ENCODE measurements around the gene FRMD4A. TPM values are rescaled to one million over a fixed set of nuclear protein-coding genes. Genes with fewer than 3 reads are reported as not detected.

Gene FRMD4A
- total RNA-seq, 5 donors from 2014 or later (not counting 1 experiment from before 2014, with no cell fraction given), result 1.3 to 1.8 (median 1.4) TPM

- H3K27me3 ChIP-seq (replicated peaks in 1 of 2; ENCODE audit: control insufficient read depth in 2 of 2, extremely low read depth in 1 of 2, insufficient read depth in 2 of 2, low read length in 1 of 2), result no peaks in the 10 kb centered on the region
- no peaks in the 10 kb centered on the region for H3K27me3 Mint-ChIP-seq
- H3K27ac Mint-ChIP-seq, result no peak overlapping the region
- ATAC-seq (replicated peaks in 1 of 4), result no peak
- no peak overlapping the region for H3K27ac ChIP-seq (ENCODE audit: low read length)
- H3K9me3 ChIP-seq, result no peaks in the 10 kb centered on the region
- CTCF ChIA-PET, result interaction anchor here (0.6 to 0.7 kb wide), 2 partner anchors 115 to 613 kb away, joined by 3 to 4 read pairs; no protein-coding TSS in a partner anchor
- H3K4me3 ChIP-seq (ENCODE audit: control insufficient read depth in 1 of 2, extremely low read depth in 1 of 2, low read length in 1 of 2), result no peak overlapping the region
- no peaks in the 10 kb centered on the region for H3K36me3 ChIP-seq (ENCODE audit: control insufficient read depth in 2 of 2, extremely low read depth in 1 of 2, insufficient read depth in 1 of 2, low read length in 1 of 2)
- H3K4me1 ChIP-seq (ENCODE audit: control insufficient read depth in 1 of 2, extremely low read depth in 1 of 2, insufficient read depth in 2 of 2, low read length in 2 of 2), result no peaks in the 10 kb centered on the region
- no peak for DNase-seq
- H3K4me3 Mint-ChIP-seq, result no peak overlapping the region
- no peaks in the 10 kb centered on the region for H3K4me1 Mint-ChIP-seq
- WGBS (ENCODE audit: insufficient coverage), result 97% methylated on average over 7 of the region's 7 CpGs
- H3K36me3 Mint-ChIP-seq, result no peaks in the 10 kb centered on the region
- no peaks in the 10 kb centered on the region for H3K9me3 Mint-ChIP-seq
- POLR2A ChIA-PET, result interaction anchor here in 1 of 2 donors (0.5 to 0.7 kb wide), 2 partner anchors 128 to 278 kb away, joined by 3 to 4 read pairs; no protein-coding TSS in a partner anchor
Measured at GRCh38 chr10:13915710-13916109, 415.0 kb downstream of the FRMD4A start.

- ChIA-PET POLR2A (no interaction called here), CTCF (no interaction called here)
- WGBS (ENCODE audit: insufficient coverage), result no CpG with 5 or more reads among the region's 5 CpGs
Measured at GRCh38 chr10:13913897-13914296, 416.8 kb downstream of the FRMD4A start.

GRCh38 chr10:13911821-13912520 is 418.8 kb downstream of the FRMD4A start:
- H3K27ac Mint-ChIP-seq, result no peak overlapping the region

More at GRCh38 chr10:13913897-13914296, 416.8 kb downstream of the FRMD4A start:
- ATAC-seq (replicated peaks in 1 of 4) (no peak), DNase-seq (no peak)
- H3K27me3 ChIP-seq (replicated peaks in 1 of 2; ENCODE audit: control insufficient read depth in 2 of 2, extremely low read depth in 1 of 2, insufficient read depth in 2 of 2, low read length in 1 of 2), result no peaks in the 10 kb centered on the region
- H3K4me1 Mint-ChIP-seq, result no peaks in the 10 kb centered on the region
- H3K4me3 ChIP-seq (ENCODE audit: control insufficient read depth in 1 of 2, extremely low read depth in 1 of 2, low read length in 1 of 2), result no peak overlapping the region
- H3K36me3 Mint-ChIP-seq, result no peaks in the 10 kb centered on the region
- H3K4me1 ChIP-seq (ENCODE audit: control insufficient read depth in 1 of 2, extremely low read depth in 1 of 2, insufficient read depth in 2 of 2, low read length in 2 of 2), result no peaks in the 10 kb centered on the region
- no peak overlapping the region for H3K27ac Mint-ChIP-seq
- H3K9me3 Mint-ChIP-seq, result no peaks in the 10 kb centered on the region
- H3K36me3 ChIP-seq (ENCODE audit: control insufficient read depth in 2 of 2, extremely low read depth in 1 of 2, insufficient read depth in 1 of 2, low read length in 1 of 2), result no peaks in the 10 kb centered on the region
- no peaks in the 10 kb centered on the region for H3K27me3 Mint-ChIP-seq
- no peaks in the 10 kb centered on the region for H3K9me3 ChIP-seq
- no peak overlapping the region for H3K27ac ChIP-seq (ENCODE audit: low read length)
- no peak overlapping the region for H3K4me3 Mint-ChIP-seq

GRCh38 chr10:13909516-13910258 is 421.0 kb downstream of the FRMD4A start:
- Mint-ChIP-seq H3K36me3 (no peaks in the 10 kb centered on the region), H3K4me1 (peaks cover 0 to 1% (median 0%) of the 10 kb centered on the region in 3 donors), H3K27ac (no peak overlapping the region), H3K9me3 (no peaks in the 10 kb centered on the region), H3K27me3 (no peaks in the 10 kb centered on the region), H3K4me3 (no peak overlapping the region)
- H3K4me1 ChIP-seq (ENCODE audit: control insufficient read depth in 1 of 2, extremely low read depth in 1 of 2, insufficient read depth in 2 of 2, low read length in 2 of 2), result no peaks in the 10 kb centered on the region
- no peak for DNase-seq
- CTCF ChIA-PET, result no interaction called here
- no peaks in the 10 kb centered on the region for H3K27me3 ChIP-seq (replicated peaks in 1 of 2; ENCODE audit: control insufficient read depth in 2 of 2, extremely low read depth in 1 of 2, insufficient read depth in 2 of 2, low read length in 1 of 2)
- no peak overlapping the region for H3K4me3 ChIP-seq (ENCODE audit: control insufficient read depth in 1 of 2, extremely low read depth in 1 of 2, low read length in 1 of 2)
- H3K27ac ChIP-seq (ENCODE audit: low read length), result no peak overlapping the region
- H3K9me3 ChIP-seq, result no peaks in the 10 kb centered on the region
- POLR2A ChIA-PET, result no interaction called here
- no CpG with 5 or more reads among the region's 5 CpGs for WGBS (ENCODE audit: insufficient coverage)
- H3K36me3 ChIP-seq (ENCODE audit: control insufficient read depth in 2 of 2, extremely low read depth in 1 of 2, insufficient read depth in 1 of 2, low read length in 1 of 2), result no peaks in the 10 kb centered on the region
- no peak for ATAC-seq (replicated peaks in 1 of 4)

More at GRCh38 chr10:13911821-13912520, 418.8 kb downstream of the FRMD4A start:
- Mint-ChIP-seq H3K4me1 (no peaks in the 10 kb centered on the region), H3K9me3 (no peaks in the 10 kb centered on the region), H3K27me3 (no peaks in the 10 kb centered on the region), H3K36me3 (no peaks in the 10 kb centered on the region), H3K4me3 (no peak overlapping the region)
- Histone ChIP-seq H3K4me3 (ENCODE audit: control insufficient read depth in 1 of 2, extremely low read depth in 1 of 2, low read length in 1 of 2) (no peak overlapping the region), H3K9me3 (no peaks in the 10 kb centered on the region), H3K4me1 (ENCODE audit: control insufficient read depth in 1 of 2, extremely low read depth in 1 of 2, insufficient read depth in 2 of 2, low read length in 2 of 2) (no peaks in the 10 kb centered on the region), H3K27ac (ENCODE audit: low read length) (no peak overlapping the region), H3K27me3 (replicated peaks in 1 of 2; ENCODE audit: control insufficient read depth in 2 of 2, extremely low read depth in 1 of 2, insufficient read depth in 2 of 2, low read length in 1 of 2) (no peaks in the 10 kb centered on the region), H3K36me3 (ENCODE audit: control insufficient read depth in 2 of 2, extremely low read depth in 1 of 2, insufficient read depth in 1 of 2, low read length in 1 of 2) (no peaks in the 10 kb centered on the region)
- CTCF ChIA-PET, result no interaction called here
- POLR2A ChIA-PET, result no interaction called here
- ATAC-seq (replicated peaks in 1 of 4) (no peak), DNase-seq (no peak)
- 100% methylated on average over 1 of the region's 2 CpGs for WGBS (ENCODE audit: insufficient coverage)

- Mint-ChIP-seq H3K9me3 (no peaks in the 10 kb centered on the region), H3K27me3 (no peaks in the 10 kb centered on the region), H3K4me3 (no peak overlapping the region), H3K27ac (no peak overlapping the region), H3K36me3 (no peaks in the 10 kb centered on the region), H3K4me1 (peaks cover 0 to 1% (median 0%) of the 10 kb centered on the region in 3 donors)
- H3K9me3 ChIP-seq, result no peaks in the 10 kb centered on the region
- no peak overlapping the region for H3K4me3 ChIP-seq (ENCODE audit: control insufficient read depth in 1 of 2, extremely low read depth in 1 of 2, low read length in 1 of 2)
- 97% methylated on average over 4 of the region's 4 CpGs for WGBS (ENCODE audit: insufficient coverage)
- no peaks in the 10 kb centered on the region for H3K4me1 ChIP-seq (ENCODE audit: control insufficient read depth in 1 of 2, extremely low read depth in 1 of 2, insufficient read depth in 2 of 2, low read length in 2 of 2)
- POLR2A ChIA-PET, result interaction anchor here in 1 of 2 donors (0.7 kb wide), 1 partner anchor 8 kb away, joined by 14 read pairs; no protein-coding TSS in a partner anchor
- CTCF ChIA-PET, result no interaction called here
- no peaks in the 10 kb centered on the region for H3K36me3 ChIP-seq (ENCODE audit: control insufficient read depth in 2 of 2, extremely low read depth in 1 of 2, insufficient read depth in 1 of 2, low read length in 1 of 2)
- ATAC-seq (replicated peaks in 1 of 4) (no peak), DNase-seq (no peak)
- H3K27ac ChIP-seq (ENCODE audit: low read length), result no peak overlapping the region
- H3K27me3 ChIP-seq (replicated peaks in 1 of 2; ENCODE audit: control insufficient read depth in 2 of 2, extremely low read depth in 1 of 2, insufficient read depth in 2 of 2, low read length in 1 of 2), result no peaks in the 10 kb centered on the region
Measured at GRCh38 chr10:13908475-13908874, 422.2 kb downstream of the FRMD4A start.

- Histone ChIP-seq H3K9me3 (no peaks in the 10 kb centered on the region), H3K4me1 (ENCODE audit: control insufficient read depth in 1 of 2, extremely low read depth in 1 of 2, insufficient read depth in 2 of 2, low read length in 2 of 2) (no peaks in the 10 kb centered on the region), H3K4me3 (ENCODE audit: control insufficient read depth in 1 of 2, extremely low read depth in 1 of 2, low read length in 1 of 2) (no peak overlapping the region), H3K27me3 (replicated peaks in 1 of 2; ENCODE audit: control insufficient read depth in 2 of 2, extremely low read depth in 1 of 2, insufficient read depth in 2 of 2, low read length in 1 of 2) (no peaks in the 10 kb centered on the region), H3K27ac (ENCODE audit: low read length) (no peak overlapping the region), H3K36me3 (ENCODE audit: control insufficient read depth in 2 of 2, extremely low read depth in 1 of 2, insufficient read depth in 1 of 2, low read length in 1 of 2) (no peaks in the 10 kb centered on the region)
- ATAC-seq (replicated peaks in 1 of 4) (no peak), DNase-seq (no peak)
- ChIA-PET CTCF (interaction anchor here in 1 of 2 donors (0.7 kb wide), 1 partner anchor 26 kb away, joined by 10 read pairs; no protein-coding TSS in a partner anchor), POLR2A (no interaction called here)
- Mint-ChIP-seq H3K36me3 (no peaks in the 10 kb centered on the region), H3K4me1 (peaks cover 0 to 1% (median 0%) of the 10 kb centered on the region in 3 donors), H3K27me3 (peaks cover 0 to 2% of the 10 kb centered on the region in 2 donors), H3K4me3 (no peak overlapping the region), H3K27ac (no peak overlapping the region), H3K9me3 (no peaks in the 10 kb centered on the region)
- WGBS (ENCODE audit: insufficient coverage), result 68% methylated on average over 5 of the region's 6 CpGs
Measured at GRCh38 chr10:13907570-13907969, 423.2 kb downstream of the FRMD4A start.
